ES-I3 (cell line): ENCODE data around the gene B3GNT7.

Experiments used
- H3K36me3 ChIP-seq: 2 replicates; pipeline ENCODE4 v1.6.1; 2013; ENCODE audit warnings: mild to moderate bottlenecking, low read length, control low read depth, moderate library complexity; ENCODE audit not compliant: insufficient read depth
- H3K4me1 ChIP-seq: 2 replicates; pipeline ENCODE4 v1.6.1; 2013; ENCODE audit warnings: mild to moderate bottlenecking, control low read depth, low read length; ENCODE audit not compliant: insufficient read depth
- H3K9ac ChIP-seq: 2 replicates; pipeline ENCODE4 v1.6.1; 2013; ENCODE audit warnings: low read depth, mild to moderate bottlenecking, low read length, moderate library complexity
- H3K9me3 ChIP-seq: 2 replicates; pipeline ENCODE4 v1.6.1; 2013; ENCODE audit warnings: mild to moderate bottlenecking, low read length, moderate library complexity; ENCODE audit not compliant: control insufficient read depth, insufficient read depth

Gene B3GNT7

DNA sequence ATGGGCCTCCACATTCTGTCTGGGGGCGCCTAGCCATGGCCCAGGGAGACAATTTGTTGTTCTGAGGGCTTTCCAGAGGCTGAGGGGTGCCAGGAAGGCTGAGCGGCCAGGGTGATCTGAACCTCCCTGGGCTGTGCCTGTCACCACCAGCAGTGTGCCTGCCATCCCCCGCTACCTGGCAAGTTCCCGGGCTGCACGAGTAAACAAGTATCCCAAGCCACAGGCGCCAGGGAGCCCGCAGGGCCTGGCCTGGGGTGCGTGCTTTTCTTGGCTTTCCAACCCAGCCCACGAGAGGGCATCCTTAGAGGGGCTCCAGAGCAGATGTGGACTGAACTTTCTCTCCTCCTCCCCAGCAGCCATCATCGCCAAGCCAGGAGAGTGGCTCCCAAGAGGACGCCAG lies 35.1 kb upstream of the B3GNT7 start:
- H3K9me3 ChIP-seq, result no peaks in the 10 kb centered on the region
- H3K9ac ChIP-seq, result no peak overlapping the region
- no peaks in the 10 kb centered on the region for H3K36me3 ChIP-seq
- peaks cover 32% of the 10 kb centered on the region for H3K4me1 ChIP-seq

DNA sequence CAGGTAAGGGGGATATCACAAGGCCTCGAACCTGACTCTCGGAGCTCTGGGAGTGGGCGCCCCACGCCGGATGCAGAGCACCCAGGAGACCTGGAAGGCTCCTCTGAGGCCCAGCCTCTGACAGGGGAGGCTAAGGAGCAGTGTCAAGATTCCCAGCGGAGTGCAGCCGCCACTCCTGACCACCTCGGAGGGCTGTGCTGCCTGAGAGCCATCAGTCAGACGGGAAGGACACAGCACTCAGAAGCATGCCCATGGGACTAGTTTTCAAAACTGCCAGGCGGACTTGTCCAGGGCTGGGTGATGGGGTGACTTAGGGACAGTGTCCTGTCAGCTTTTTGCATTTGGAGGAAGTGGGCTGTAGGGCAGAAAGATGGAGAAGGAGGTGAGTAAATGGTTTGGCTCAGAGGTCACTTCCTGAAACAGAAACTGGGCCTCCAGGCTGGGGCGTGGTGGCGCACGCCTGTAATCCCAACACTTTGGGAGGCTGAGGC lies 34.6 kb upstream of the B3GNT7 start:
- H3K36me3 ChIP-seq, result no peaks in the 10 kb centered on the region
- H3K9ac ChIP-seq, result no peak overlapping the region
- no peaks in the 10 kb centered on the region for H3K9me3 ChIP-seq
- peaks cover 32% of the 10 kb centered on the region for H3K4me1 ChIP-seq

DNA sequence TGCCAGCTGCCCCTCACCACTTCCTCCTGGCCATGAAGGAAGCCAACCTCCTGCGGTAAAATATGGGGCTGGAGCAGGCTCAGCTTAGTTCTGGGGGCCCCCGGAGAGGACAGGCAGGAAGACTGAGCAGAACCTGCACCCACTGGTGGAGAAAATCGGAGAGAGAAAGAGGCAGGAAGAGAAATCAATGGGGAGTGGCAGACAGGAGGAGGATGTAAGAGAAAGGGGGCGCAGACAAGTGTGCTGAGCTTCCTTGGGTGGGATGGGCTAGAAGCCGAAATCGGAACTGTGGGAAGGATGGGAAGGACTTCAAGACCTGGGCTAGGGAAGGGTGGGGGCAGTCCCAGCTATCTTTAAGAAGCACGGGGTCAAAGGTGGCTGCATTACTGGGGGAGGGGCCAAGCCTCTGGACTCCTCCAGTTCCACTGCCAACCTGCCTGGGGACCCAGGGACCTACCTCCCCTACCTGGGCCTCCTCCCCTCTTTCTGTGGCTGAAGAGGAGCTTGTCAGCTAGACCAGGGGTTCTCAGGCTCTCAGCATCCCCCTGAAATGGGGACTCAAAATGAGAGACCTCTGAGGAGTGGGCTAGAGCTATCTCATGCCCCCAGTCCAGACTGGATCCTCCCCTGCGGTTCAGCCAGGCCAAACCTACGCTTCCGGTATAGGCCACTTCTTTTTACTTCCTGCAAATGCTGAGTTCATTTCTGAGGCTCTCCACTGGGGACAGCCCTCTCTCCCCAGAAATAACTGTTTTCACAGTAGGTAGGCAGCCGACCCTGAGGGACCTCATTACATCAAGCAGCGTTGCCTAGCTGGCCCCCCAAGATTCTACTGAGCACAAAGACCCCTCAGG lies 33.6 kb upstream of the B3GNT7 start:
- no peaks in the 10 kb centered on the region for H3K36me3 ChIP-seq
- H3K9ac ChIP-seq, result no peak overlapping the region
- no peaks in the 10 kb centered on the region for H3K9me3 ChIP-seq
- peaks cover 27% of the 10 kb centered on the region for H3K4me1 ChIP-seq

GRCh38 chr2:231362555-231363184 lies 32.8 kb upstream of the B3GNT7 start:
- Histone ChIP-seq H3K9me3 (no peaks in the 10 kb centered on the region), H3K9ac (no peak overlapping the region), H3K36me3 (no peaks in the 10 kb centered on the region), H3K4me1 (peaks cover 27% of the 10 kb centered on the region)

GRCh38 chr2:231364061-231364460 lies 31.4 kb upstream of the B3GNT7 start:
- Histone ChIP-seq H3K9me3 (no peaks in the 10 kb centered on the region), H3K36me3 (no peaks in the 10 kb centered on the region), H3K9ac (no peak overlapping the region), H3K4me1 (peaks cover 27% of the 10 kb centered on the region)

DNA sequence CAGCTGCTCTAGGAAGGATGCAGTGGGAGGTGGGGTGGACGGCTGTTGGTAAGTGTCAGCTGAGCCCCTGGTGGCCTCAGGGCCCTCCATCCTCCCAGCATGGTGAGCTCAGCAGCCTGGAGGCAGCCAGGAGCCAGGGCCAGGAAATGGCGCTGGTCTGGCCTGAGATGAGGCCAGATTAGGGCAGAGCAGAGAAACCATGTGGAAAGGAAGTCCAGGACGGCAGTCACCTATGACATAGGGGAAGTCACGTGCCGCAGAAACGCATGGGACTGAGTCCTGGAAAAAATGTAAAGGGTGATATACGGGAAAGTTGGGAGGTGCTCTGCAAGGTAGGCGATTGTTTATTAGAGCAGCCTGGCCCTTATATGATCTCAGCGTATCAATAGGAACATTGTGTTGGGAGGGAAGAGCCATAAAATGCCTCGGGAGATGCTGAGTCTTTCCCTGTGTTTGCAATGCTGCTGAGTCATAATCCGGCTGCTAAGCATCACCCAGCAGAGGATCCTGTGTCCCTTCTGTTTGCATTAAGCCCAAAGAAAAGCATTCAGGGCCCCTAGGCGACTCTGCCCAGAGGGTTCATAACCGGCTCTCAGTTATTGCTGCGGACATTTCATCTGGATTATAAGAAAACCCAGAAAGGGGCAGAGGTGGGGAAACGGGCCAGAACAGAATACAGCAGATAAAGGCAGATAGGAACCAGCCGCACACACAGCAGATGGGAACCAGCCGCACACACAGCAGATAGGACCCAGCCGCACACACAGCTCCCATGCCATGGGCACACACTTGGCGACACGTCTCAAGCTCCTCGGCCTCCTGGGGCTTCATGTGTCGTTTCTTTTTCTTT lies 30.3 kb upstream of the B3GNT7 start:
- H3K4me1 ChIP-seq, result peaks cover 29% of the 10 kb centered on the region
- H3K9ac ChIP-seq, result no peak overlapping the region
- no peaks in the 10 kb centered on the region for H3K9me3 ChIP-seq
- H3K36me3 ChIP-seq, result no peaks in the 10 kb centered on the region

DNA sequence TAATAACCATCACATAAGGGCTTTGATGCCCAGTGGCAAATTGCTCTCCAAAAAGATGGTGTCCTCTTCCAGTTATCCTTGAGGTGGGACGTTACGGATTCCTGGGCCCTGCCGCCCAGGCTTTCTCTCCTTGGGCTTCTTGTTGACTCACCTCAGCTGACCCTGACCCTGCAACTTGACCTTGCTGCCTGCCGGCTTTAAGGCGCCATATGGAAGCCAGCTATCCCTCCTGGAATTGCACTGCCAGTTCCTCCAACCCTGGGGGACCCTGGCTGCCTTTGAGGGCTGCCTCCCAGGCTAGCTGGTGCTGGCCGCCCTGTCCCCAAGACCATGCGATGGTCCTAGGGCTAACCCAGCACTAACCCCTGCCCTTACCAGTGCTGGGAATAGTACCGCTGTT lies 28.3 kb upstream of the B3GNT7 start:
- Histone ChIP-seq H3K9ac (no peak overlapping the region), H3K9me3 (no peaks in the 10 kb centered on the region), H3K36me3 (no peaks in the 10 kb centered on the region), H3K4me1 (peaks cover 39% of the 10 kb centered on the region)

DNA sequence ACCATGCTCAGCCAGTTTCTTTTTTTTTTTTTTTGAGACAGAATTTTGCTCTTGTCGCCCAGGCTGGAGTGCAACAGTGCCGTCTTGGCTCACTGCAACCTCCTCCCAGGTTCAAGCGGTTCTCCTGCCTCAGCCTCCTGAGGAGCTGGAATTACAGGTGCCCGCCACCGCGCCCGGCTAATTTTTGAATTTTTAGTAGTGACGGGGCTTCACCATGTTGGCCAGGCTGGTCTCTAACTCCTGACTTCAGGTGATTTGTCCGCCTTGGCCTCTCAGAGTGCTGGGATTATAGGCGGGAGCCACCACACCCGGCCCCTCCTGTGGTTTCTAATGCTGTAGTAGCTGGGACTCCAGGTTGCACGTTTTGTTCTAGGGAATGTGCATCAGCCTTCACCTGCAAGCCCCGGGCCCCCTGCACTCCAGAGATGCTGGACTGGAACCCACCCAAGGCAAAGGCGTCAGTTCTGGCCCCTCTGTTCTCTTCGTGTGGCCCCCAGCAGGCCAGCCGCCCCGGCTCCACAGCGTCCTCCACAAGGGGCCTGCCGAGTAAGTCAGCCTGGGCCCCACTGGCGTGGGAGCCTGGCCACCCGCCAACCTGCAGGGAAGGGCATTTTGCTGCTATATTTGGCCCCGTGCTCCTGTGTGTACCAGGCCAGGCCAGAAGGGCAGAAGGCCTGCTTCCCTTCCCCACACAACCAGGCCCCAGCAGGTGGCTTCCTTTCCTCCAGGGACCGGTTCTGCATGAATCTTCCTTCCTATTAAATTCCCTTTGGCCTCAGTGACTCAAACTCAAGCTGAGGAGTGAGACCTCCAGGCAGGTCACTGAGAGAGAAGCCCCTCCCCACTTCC lies 25.7 kb upstream of the B3GNT7 start:
- peak overlapping the region; percentile 34; the same call in 1 of the 2 replicates for H3K9ac ChIP-seq
- peaks cover 35% of the 10 kb centered on the region for H3K4me1 ChIP-seq

DNA sequence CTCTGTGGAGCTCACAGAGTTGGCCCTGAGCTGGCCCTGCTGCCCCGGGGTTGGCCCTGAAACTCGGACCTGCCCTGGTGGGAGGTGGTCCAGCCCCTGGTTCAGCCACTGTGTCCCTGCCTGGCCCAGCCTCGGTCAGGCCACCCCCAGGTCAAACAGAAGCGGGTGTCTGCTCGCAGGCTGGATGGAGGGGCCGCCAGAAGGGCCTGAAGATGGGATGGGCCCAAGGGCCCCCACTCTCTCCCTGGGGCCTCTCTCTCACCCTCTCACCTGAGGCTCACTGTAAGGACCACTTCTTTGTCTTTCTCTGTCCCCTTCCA lies 25.1 kb upstream of the B3GNT7 start:
- Histone ChIP-seq H3K36me3 (no peaks in the 10 kb centered on the region), H3K4me1 (peaks cover 35% of the 10 kb centered on the region), H3K9ac (peak overlapping the region; percentile 34; the same call in 1 of the 2 replicates), H3K9me3 (no peaks in the 10 kb centered on the region)

More for the DNA sequence above, 25.7 kb upstream of the B3GNT7 start:
- no peaks in the 10 kb centered on the region for H3K9me3 ChIP-seq
- no peaks in the 10 kb centered on the region for H3K36me3 ChIP-seq

- H3K36me3 ChIP-seq, result no peaks in the 10 kb centered on the region
- H3K9me3 ChIP-seq, result no peaks in the 10 kb centered on the region
- H3K9ac ChIP-seq, result no peak overlapping the region; the same call in 1 of the 2 replicates
- H3K4me1 ChIP-seq, result peaks cover 35% of the 10 kb centered on the region
Measured at GRCh38 chr2:231370749-231371429, 24.6 kb upstream of the B3GNT7 start.

DNA sequence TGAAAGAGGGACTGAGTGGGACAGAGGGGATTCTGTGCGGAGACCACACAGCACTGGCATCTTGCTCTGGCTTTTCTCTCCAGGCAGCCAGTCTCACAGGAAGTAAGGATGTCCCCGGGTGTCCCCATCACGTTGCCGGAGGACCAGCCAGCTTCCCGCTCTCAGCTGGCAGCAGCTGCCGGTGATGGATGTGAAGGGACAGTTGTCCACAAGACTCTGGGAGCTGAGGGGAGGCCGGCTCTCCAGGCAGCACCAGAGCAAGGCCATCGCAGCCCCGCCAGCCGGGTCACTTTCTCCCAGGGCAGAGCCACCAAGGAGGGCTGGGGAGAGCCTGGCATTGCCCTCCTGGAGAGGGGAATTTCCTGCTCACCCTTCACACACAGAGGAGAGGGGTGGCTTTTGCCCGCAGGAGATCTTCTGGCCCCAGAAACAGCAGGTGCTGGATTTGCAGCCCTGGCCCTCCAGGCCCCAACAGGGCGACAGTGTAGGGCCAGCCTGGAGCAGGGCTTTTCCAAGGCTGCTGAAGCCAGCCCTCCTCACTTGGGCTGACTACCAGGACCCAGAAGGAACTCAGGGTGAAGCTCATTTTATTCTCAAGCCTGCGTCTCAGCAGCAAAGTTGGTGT lies 24.0 kb upstream of the B3GNT7 start:
- Histone ChIP-seq H3K4me1 (peaks cover 33% of the 10 kb centered on the region), H3K9ac (no peak overlapping the region), H3K9me3 (no peaks in the 10 kb centered on the region), H3K36me3 (no peaks in the 10 kb centered on the region)

- Histone ChIP-seq H3K9ac (no peak overlapping the region), H3K9me3 (no peaks in the 10 kb centered on the region), H3K4me1 (peaks cover 38% of the 10 kb centered on the region), H3K36me3 (no peaks in the 10 kb centered on the region)
Measured at GRCh38 chr2:231372326-231372725, 23.2 kb upstream of the B3GNT7 start.

- no peaks in the 10 kb centered on the region for H3K9me3 ChIP-seq
- no peaks in the 10 kb centered on the region for H3K36me3 ChIP-seq
- H3K9ac ChIP-seq, result no peak overlapping the region
- H3K4me1 ChIP-seq, result peaks cover 44% of the 10 kb centered on the region
Measured at GRCh38 chr2:231373184-231373583, 22.3 kb upstream of the B3GNT7 start.
